Adrenal gland (tissue), 12 donors: ENCODE measurements around the gene ACSM5. TPM values are rescaled to one million over a fixed set of nuclear protein-coding genes. Genes with fewer than 3 reads are reported as not detected.
"Not testable (repeated sequence)": the region's sequence is repeated elsewhere in the genome, so short reads cannot be mapped to it uniquely, and the experiment has no call there.

Experiments
- DNase-seq, 7 donors: peaks; one replicate each; pipeline ENCODE4 v3.0.0-alpha.2; 2019 to 2020
- H3K27ac ChIP-seq, 5 donors: fragments of 200-600 bp; sonication (generic) in 4 of 5; 1 replicate in 3 of 5; 2 replicates in 2 of 5; pipeline versions ENCODE4 v1.5.1 to v1.8.0; 2016 to 2020; ENCODE audit warnings: mild to moderate bottlenecking in 1 of 5
- H3K27me3 ChIP-seq: fragments of 200-600 bp; 2 replicates; pipeline ENCODE4 v1.8.0; 2021
- H3K36me3 ChIP-seq, 2 donors: fragments of 200-600 bp; replicated peaks in 1 of 2; 1 replicate in 1 of 2; 2 replicates in 1 of 2; pipeline versions ENCODE4 v1.5.1 to v1.8.0; 2018 to 2022
- H3K4me1 ChIP-seq, 2 donors: fragments of 200-600 bp; replicated peaks in 1 of 2; 1 replicate in 1 of 2; 2 replicates in 1 of 2; pipeline versions ENCODE4 v1.5.1 to v1.8.0; 2018 to 2021
- H3K4me3 ChIP-seq, 4 donors: fragments of 200-600 bp; sonication (generic) in 3 of 4; one replicate each; pipeline ENCODE4 v1.5.1; 2016 to 2018
- H3K9me3 ChIP-seq, 3 donors: fragments of 200-600 bp; sonication (generic) in 1 of 3; replicated peaks in 1 of 3; 1 replicate in 2 of 3; 2 replicates in 1 of 3; pipeline versions ENCODE4 v1.5.1 to v1.8.0; 2016 to 2021
- CTCF ChIP-seq, 6 experiments: fragments of 450-650 bp in 4 of 6; fragments of 200-600 bp in 2 of 6; sonication (generic) in 1 of 6; IDR thresholded peaks; 1 replicate in 5 of 6; 2 replicates in 1 of 6; pipeline versions ENCODE4 v1.5.1 to v1.8.0; 2016 to 2021; ENCODE audit warnings: antibody characterized with exemption in 6 of 6, mild to moderate bottlenecking in 2 of 6, moderate library complexity in 1 of 6
- POLR2A ChIP-seq, 2 donors: fragments of 450-650 bp; IDR thresholded peaks; one replicate each; pipeline ENCODE4 v1.6.1; 2017; ENCODE audit warnings: antibody characterized with exemption in 2 of 2, mild to moderate bottlenecking in 2 of 2, moderate library complexity in 1 of 2
- WGBS, 4 donors: extraction: QIAGEN DNeasy Blood & Tissue Kit in 2 of 4; methylation state at CpG; one replicate each; pipeline versions ENCODE4 v1.1.5 to v1.1.7; 2013 to 2017; 5-methylcytosine and 5-hydroxymethylcytosine counted together
- intact Hi-C, 2 donors: fragments of 100-400 bp; cut with DNase I; formaldehyde crosslinking; loops; one replicate each; pipeline versions ENCODE4 v1.14.1 to v1.15.0; 2022 to 2023
- polyA plus RNA-seq, 3 donors: library from polyadenylated mRNA; stranded (reverse); fragments of 200-250 nt in 2 of 3; fragments of 350-450 nt in 1 of 3; fragmentation: Illumina TruSeq in 1 of 3; extraction: RNeasy Lipid Tissue Mini Kit (QIAGEN cat#74804) in 1 of 3; gene quantifications; one replicate each; pipeline ENCODE4 v1.2.3, GENCODE V29; 2013 to 2014
- total RNA-seq, 9 donors: library from RNA; depleted of rRNA in 4 of 9; stranded (reverse); fragments of >200 nt in 4 of 9; fragments of 120-200 nt in 1 of 9; fragmentation: NEBNext Ultra II Directional in 1 of 9; extraction: Animal tissue kit (Norgen Biotek cat#: 25700) in 1 of 9; gene quantifications; one replicate each; pipeline versions ENCODE4 v1.1.0 to v1.2.4, GENCODE V29; 2013 to 2023
- donor health status: healthy with polysubstance abuse.
- donor health status: Bipolar disorder and iron deficiency.
- donor health status: DM: yes; HTN: yes; CAD: no.
- donor health status: DM: no; HTN: no; CAD: no.
- donor health status: DM: no; HTN: no; CAD: no.
- donor health status: DM: yes; HTN: yes; CAD: no.

ACSM5 gene
- total and polyA plus RNA-seq, 12 donors: 0.06 to 15.8 (median 6.3) TPM

GRCh38 chr16:20477188-20477744 lies 67.9 kb downstream of the ACSM5 start:
- H3K27me3 ChIP-seq, H3K4me1 ChIP-seq, intact Hi-C loops, H3K36me3 ChIP-seq, H3K4me3 ChIP-seq, H3K27ac ChIP-seq, DNase-seq, H3K9me3 ChIP-seq: not testable (repeated sequence)
- 13 to 31% (median 15%) methylated on average over 1 to 2 of the region's 2 CpGs for WGBS, 4 donors

GRCh38 chr16:20483989-20484388 lies 74.7 kb downstream of the ACSM5 start:
- H3K4me1 ChIP-seq, H3K9me3 ChIP-seq, H3K36me3 ChIP-seq, H3K27ac ChIP-seq, intact Hi-C loops, H3K27me3 ChIP-seq, H3K4me3 ChIP-seq: not testable (repeated sequence)
- 17 to 71% methylated on average over 1 of the region's 1 CpG; no CpG with 5 or more reads in 2 of the 4 donors for WGBS, 4 donors
- DNase-seq: peak in 2 of 7 donors; percentile 10 to 26

- intact Hi-C loops: no loop called here
- no peak for DNase-seq
- Histone ChIP-seq H3K9me3 (no peaks in the 10 kb centered on the region), H3K27ac (no peak overlapping the region), H3K4me3 (no peak overlapping the region), H3K4me1 (no peaks in the 10 kb centered on the region), H3K36me3 (no peaks in the 10 kb centered on the region), H3K27me3 (no peaks in the 10 kb centered on the region)
- 76 to 88% (median 80%) methylated on average over 1 of the region's 1 CpG for WGBS, 4 donors
- TF ChIP-seq POLR2A (IDR thresholded peaks at IDR 0.05): no peak
- no peak for TF ChIP-seq CTCF (IDR thresholded peaks at IDR 0.05)
Observed at GRCh38 chr16:20484726-20485125, 75.4 kb downstream of the ACSM5 start.

GRCh38 chr16:20485408-20485807 lies 76.1 kb downstream of the ACSM5 start:
- no peak for TF ChIP-seq POLR2A (IDR thresholded peaks at IDR 0.05)
- no peak for TF ChIP-seq CTCF (IDR thresholded peaks at IDR 0.05)
- no peaks in the 10 kb centered on the region for H3K9me3 ChIP-seq
- H3K4me3 ChIP-seq: no peak overlapping the region
- H3K36me3 ChIP-seq: no peaks in the 10 kb centered on the region
- WGBS, 4 donors: 50 to 67% (median 60%) methylated on average over 1 of the region's 1 CpG
- intact Hi-C loops: no loop called here
- H3K27ac ChIP-seq: no peak overlapping the region
- DNase-seq: no peak
- no peaks in the 10 kb centered on the region for H3K27me3 ChIP-seq
- no peaks in the 10 kb centered on the region for H3K4me1 ChIP-seq

Other genes starting within 250 kb of the ACSM5 start
- gene GP2, start 82.0 kb upstream of the ACSM5 start, total RNA-seq: 1 to 10 TPM in 3 of 9 donors, not detected in 6; 2.0 to 9.0 (median 8.8) TPM
- 1 to 10 TPM in 1 of 3 donors, under 1 TPM in 1, not detected in 1; 0.48 to 2.8 TPM for gene GP2, start 82.0 kb upstream of the ACSM5 start, polyA plus RNA-seq
- gene UMOD, start 56.8 kb upstream of the ACSM5 start, total RNA-seq: not detected
- not detected for gene UMOD, start 56.8 kb upstream of the ACSM5 start, polyA plus RNA-seq
- not detected for gene PDILT, start 4.8 kb upstream of the ACSM5 start, total RNA-seq
- gene PDILT, start 4.8 kb upstream of the ACSM5 start, polyA plus RNA-seq: not detected
- under 1 TPM in 3 of 9 donors, not detected in 6; 0.11 to 0.29 (median 0.14) TPM for gene ACSM2A, start 42.0 kb downstream of the ACSM5 start, total RNA-seq
- under 1 TPM; 0.03 to 0.16 (median 0.09) TPM for gene ACSM2A, start 42.0 kb downstream of the ACSM5 start, polyA plus RNA-seq
- 1 to 10 TPM in 1 of 9 donors, under 1 TPM in 3, not detected in 5; 0.18 to 1.0 (median 0.39) TPM for gene ACSM2B, start 166.8 kb downstream of the ACSM5 start, total RNA-seq
- gene ACSM2B, start 166.8 kb downstream of the ACSM5 start, polyA plus RNA-seq: 1 to 10 TPM in 1 of 3 donors, under 1 TPM in 2; 0.07 to 1.0 (median 0.11) TPM